Measurements from ENCODE around the gene KIF26B.

The KIF26B gene

DNA sequence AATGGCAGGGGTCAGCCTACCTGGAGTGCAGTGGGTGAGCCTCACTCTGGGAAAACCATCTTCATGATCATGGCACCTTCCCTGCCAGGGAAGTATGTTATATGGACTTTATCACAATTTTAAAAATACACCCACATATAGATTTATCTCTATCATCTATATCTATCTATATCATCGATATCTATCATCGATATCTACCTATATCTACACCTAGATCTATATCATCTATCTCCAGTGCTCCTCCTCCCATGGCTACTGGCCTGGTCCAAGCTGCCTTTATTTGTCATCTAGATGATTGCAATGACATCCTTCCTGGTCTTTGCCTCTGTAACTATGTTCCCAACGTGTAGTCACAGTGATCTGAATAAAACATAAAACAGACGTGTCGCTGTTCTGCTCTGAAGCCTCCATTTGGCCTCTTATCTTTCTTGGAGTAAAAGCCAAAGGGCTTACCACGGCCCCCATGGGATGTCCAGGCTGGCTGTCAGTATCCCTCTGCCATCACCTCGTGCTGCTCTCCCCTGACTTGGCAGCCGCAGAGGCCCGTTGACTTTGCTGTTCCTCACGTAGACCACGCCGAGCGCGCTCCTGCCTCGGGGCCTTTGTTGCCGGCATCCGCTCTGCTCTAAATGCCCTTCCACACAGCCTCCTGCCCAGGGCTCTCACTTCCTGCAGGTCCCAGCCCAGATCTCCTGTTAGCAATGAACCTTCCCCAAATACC, 20.6 kb upstream of the KIF26B start:
- no peak for DNase-seq

DNA sequence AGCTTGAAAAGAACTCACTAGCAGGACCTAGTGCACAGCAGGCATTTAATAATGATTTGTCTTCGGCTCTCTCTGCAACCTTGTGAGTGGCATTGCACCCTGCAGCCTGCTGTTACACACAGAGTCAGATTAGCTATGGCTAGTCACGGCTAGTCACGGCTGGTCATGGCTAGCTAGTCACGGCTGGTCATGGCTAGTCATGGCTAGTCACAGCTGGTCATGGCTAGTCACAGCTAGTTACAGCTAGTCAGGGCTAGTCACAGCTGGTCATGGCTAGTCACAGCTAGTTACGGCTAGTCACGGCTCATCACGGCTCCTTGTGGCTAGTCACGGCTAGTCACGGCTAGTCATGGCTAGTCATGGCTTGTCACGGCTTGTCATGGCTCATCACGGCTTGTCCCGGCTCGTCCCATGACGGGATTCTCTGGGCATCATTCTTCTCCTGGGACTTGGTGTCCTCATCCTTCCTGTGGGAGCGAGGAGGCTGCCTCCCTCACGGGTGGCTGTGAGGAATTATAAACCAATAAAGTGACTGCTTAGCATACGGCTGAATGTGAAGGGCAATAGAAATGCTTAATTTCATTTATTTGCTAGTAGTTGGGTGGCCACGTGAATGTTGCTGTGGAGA, 12.5 kb upstream of the KIF26B start:
- no peak for DNase-seq

DNA sequence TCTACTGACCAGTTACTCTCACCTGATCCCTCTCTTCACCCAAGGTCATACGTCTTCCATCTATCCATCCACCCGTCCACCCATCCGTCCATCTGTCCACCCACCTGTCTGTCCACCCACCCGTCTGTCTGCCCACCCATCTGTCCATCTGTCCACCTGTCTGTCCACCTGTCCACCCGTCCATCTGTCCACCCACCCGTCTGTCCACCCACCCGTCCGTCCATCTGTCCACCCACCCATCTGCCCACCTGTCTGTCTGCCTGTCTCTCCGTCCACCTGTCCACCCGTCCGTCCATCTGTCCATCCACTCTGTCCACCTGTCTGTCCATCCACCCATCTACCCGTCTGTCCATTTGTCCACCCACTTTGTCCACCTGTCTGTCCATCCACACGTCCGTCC, 11.8 kb upstream of the KIF26B start:
- DNase-seq = no peak

DNA sequence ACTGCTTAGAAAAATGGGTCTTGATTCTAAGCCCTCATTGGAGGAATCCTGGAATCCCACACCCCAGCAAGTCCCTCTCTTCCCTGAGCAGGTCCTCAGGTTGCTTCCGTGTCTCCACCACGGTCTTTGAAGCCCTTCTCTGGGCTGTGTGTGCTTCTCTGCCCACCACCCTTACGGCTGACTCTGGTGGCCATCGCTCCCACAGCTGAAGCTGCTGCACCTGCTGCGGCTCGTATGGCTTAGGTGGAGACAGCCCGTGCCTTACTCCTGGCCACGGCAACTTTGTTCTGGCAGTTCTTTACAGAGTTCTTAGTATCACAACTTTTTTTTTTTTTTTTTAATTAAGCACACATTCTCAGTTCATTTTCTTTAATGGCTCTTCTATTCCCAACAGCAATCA, 10.9 kb upstream of the KIF26B start:
- DNase-seq = no peak

DNA sequence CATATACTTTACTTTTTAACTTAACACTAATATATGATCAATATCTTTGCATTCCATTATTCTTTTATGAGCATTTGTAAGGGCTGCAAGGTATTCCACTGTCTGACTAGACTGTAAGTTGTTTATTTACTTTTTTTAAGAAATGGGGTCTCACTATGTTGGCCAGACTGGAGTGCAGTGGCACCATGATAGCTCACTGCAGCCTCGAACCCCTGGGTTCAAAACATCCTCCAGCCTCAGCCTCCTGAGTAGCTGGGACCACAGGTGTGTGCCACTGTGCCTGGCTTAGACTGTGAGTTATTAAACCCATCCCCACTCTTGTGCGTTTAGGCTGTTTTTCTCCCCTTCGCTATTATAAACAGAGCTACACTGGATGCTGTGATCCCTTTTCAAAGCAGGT, 6.7 kb upstream of the KIF26B start:
- no peak for DNase-seq

DNA sequence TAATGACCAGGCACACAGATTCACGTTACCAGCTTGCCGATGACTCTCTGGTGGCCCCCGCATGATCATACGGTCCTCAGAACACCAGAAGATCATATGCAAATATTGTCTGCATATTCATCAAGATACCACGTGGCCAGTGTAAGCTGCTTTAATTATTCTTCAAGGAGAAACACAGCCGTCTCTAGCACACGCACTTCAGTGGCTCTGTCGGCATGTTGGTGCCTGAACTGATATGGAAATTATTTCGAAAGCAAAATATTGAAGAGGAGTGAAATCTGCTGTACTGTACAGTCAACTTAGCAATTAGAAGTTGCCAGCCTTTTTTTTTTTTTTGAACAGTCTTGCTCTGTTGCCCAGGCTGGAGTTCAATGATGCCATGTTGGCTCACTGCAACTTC, 5.9 kb upstream of the KIF26B start:
- DNase-seq = no peak

DNA sequence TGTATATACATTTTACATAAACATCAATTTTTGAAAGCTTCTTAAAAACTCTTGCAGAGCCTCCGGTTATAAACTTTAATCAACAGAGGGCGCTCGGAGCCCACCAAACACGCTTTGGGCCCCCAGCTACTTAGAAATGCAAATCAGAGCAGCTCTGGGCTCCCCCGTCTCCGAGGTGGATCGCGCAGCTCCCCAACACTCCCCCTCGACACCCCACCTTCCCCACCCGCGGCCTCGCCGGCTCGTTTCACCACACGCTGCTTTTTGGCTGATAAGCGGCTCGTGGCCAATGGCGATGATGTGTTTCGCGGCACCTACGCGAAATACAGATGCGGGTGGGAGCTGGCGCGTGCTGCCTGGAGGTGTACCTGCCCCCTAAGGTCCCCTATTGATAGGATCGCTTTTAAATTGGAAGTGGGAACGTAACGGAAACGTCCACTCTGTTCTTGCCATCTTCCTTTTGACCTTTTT, 1.7 kb upstream of the KIF26B start:
- peak; percentile 70 for DNase-seq

DNA sequence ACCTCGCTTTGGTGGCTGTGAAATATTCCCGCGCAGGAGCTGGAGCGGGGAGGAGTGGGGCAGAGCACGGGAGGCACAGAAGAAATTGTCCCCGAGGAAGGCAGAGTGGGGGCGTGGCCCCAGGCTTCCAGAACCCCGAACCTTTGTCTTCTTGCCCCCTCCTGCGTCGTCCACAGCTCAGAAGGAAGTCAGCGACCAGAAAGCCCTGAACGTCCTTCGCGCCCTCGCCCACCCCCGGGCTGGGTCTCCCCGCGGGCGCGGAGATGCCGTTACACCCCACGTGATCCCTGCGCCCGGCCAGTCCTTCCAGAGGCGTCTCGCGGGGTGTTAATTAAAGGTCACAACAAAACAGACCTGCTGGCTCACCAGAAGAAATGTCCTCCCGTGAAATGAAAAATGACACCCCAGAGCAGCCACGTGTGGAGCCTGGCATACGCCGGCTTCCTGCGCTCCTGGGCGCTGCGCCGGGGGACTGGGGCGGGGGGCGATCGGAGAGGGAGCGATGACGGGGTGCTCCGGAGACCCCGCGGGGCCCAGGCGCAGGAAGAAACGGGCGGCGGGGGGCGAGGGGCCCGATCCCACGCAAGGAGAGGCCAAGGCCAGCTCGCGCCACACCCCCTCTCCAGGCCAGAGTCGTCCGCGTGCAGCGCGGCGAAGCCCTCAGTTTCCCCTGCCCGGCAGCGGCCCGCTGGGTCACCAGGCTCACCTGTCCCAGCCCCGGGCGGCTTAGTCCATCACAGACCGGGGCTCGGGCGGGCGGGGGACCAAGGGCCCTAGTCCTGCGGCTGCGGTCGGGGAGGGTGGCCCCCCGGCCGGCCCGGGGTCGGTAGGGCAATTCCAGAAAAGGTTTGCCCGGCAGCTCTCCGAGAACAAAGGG, 995 bp upstream of the KIF26B start:
- no peak for DNase-seq

DNA sequence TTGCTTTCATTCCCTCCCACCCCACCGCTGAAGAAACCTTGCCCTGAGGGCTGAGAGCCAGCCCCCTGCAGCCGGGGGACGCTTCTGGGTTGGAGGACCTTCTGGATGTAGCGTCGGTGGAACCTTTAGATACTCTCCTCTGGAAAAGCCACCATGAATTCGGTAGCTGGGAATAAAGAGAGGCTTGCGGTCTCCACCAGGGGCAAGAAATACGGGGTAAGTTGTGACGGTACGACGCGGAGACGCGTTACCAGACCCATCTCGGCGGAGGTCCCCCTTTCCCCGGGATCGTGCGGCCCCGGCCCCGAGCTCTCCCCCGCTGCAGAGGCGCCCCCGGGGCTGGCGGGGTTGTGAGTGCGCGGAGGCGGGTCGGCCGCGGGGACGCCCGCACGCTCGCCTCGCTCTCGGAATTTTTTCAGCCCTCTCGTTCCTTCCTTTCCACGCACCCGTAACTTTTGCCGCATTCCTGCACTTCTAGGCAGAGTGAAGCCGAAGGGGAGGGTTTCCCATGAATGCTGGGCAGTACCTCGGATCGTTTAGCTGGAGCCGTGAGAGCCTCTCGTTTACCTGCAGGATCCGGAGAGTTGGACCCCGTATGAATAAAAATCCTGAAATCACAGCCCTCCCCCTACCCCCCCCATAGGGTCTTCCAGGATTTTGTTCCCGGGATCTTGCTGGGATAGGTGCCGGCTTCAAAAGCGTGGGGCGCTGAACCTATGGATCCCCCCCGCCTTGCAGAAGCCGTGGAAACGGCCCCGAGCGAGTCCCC, 671 bp downstream of the KIF26B start:
- DNase-seq = no peak

DNA sequence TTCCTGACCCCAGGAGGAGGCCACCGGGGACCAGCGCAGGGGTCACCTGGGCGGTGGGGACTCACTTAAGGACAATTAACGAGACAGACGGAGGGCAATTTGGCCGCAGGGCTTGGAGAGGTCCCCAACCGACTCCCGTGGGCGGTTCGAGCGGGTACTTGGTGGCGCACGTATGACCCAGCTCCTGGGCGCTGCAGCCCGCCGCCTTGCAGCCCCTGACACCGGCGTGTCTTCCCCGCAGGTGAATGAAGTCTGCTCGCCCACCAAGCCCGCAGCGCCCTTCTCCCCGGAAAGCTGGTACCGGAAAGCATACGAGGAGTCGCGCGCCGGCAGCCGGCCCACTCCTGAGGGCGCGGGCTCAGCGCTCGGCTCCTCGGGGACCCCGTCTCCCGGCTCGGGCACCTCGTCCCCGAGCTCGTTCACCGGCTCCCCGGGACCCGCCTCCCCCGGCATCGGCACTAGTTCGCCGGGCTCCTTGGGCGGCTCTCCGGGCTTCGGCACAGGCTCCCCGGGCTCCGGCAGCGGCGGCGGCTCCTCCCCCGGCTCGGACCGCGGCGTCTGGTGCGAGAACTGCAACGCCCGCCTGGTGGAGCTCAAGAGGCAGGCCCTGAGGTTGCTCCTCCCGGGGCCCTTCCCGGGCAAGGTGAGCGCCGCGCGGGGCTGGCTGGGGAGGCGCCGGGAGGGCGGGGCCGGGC, 1.4 kb downstream of the KIF26B start:
- DNase-seq = peak; percentile 76

DNA sequence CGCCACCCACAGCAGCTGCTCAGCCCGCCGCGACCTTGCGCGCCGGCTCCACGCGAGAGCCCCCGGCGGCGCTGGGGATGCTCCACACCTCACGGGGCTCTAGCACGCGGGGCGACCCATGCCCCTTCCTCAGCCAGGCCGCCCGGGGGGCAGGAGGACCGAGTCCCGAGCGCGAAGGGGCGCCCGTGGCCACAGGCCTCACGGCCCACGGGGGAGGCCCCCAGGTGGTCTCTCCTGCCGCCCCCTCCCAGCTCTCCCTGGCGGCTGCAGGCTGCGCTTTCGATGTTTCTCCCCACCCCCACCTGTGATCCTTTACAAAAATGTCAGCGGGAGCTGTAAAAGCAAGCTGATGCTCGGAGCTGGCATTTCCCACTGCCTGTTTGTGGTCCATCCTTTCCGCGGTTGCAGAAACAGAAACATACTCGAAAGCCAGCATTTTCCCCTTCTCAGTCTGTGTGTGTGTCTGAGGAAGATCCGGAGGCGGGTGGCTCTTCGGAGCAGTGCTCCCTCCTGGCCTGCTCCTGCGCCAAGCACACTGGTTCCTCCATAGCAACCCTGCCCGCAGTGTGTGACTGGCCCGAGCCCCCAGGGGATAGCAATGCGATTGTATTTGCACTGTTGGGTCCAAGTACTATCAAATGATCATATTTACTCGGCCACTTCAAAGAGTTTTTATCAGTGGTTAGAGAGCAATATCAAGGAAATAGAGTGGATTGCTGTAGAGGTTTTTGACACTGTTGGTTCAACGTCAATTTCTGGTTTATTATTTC, 2.1 kb downstream of the KIF26B start:
- DNase-seq = no peak

DNA sequence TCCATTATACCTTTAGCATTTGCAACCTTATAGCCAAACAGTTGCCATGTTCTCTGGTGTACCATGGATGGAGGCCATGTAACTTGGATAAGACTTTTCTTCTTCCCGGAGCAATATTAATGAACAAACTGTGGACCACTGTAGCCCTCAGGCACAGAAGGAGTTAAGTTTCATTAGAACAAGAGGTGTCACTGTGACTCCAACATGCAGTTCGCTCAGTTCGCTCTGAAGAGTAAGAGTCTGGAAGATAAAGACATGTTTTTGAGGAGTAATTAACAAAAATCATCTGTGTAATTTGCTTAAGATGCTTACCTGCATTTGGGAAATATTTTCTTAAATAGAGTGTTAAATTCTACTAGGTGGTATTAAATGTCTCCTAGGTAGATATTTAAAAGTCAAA, 4.1 kb downstream of the KIF26B start:
- DNase-seq = no peak

DNA sequence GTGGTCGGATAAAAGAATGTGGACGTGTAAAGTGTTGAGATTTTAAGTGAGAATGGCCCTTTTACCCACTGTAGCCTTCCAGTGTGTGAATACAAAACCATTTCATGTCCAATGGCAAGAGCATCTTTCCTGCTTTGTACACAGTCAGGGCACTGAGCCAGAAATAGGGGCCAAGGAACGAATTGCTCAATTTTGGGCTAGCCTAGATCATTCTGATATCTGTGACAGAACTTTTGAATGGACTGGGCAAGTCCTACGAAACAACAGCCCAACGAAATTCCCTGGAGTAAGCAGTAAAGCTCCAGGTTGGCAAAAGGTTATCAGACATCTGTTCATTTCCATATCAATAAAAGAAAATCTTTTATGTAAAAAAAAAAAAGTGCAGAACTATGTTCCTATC, 5.5 kb downstream of the KIF26B start:
- DNase-seq = no peak

DNA sequence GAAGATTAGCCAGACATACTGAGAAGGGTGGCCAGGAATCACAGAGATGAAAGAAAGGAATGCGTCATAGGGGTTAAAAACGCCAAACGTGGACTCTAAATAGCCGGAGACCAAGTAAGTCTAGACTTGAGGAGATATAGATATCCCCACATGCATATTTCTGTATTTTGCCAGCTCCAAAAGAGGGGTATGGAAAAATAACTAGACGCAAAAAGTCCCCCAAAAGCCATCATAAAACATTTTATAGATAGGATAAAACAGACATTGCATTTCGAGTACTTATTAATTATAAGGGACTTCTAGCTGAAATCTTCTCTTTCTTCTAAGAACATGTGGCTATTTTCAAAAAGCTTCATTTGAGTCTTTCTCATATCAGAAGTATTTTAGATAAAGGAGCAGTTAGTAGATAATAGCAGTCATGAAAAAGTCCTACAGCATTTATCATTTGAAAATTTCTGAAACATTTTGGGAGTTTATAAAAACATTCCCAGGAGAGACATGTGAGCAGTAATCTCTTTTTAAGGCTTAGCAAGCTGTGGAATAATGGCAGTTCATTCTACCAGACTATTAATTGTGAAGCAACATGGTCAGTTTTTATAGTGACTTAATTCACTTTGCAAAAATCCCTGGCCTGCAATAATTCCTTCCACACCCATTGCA, 6.1 kb downstream of the KIF26B start:
- DNase-seq = no peak

DNA sequence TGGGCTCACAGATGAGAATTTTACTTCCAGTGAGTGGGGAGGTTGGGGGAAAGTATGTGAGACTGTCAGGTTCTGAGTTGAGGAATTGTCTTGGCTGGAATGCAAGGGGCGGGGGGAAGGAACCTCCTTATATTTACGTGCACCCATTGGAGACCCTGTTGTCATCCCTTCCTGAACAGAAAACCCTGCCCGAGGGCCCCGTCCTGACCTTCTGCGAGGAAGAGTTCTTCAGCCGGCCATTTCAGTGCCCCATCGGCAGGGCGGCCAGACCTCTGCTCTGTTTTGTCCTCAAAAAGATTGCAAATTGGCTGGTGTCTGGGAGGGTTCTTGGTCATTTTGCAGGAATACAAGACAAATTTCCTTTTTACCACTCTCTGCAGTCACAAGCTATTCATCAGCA, 7.1 kb downstream of the KIF26B start:
- no peak for DNase-seq

DNA sequence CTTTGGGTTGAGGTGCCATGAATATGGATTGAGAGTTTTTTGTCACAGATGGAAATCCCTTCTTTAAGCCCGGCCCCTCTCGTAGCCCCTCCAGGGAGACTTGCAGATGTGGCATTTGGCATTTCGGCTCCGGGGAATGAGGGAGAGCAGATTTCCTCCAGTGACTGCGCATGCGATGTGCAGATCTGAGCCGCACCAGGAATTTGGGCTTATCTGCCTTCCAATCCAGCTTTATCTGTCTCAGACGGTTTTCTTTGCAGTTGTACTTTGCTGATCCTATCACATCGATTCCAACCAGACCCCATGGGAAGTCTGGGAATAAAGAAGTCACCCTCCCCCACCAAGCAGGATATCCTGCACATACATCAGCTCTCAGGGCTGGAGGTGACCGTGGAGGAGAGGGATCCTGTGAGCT, 11.7 kb downstream of the KIF26B start:
- DNase-seq = no peak

DNA sequence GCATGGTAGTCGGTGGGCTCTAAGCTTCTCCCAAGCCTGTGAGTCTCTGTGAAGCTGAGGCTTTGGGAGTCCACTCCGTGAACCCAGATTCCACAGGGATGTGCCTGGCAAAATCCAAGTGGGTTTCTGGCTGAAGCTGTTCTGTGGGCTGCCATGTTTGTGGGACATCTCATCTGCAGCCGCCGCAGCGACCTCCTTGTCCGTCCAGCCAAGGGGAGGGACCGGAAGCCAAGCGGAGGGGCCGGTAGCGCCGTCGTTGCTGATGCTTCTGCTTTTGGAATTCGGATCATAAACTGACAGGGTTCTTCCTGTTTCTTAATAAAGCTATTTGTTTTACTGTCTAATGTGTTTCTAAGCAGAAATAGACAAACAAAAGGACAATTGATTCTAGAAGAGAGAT, 13.3 kb downstream of the KIF26B start:
- no peak for DNase-seq

DNA sequence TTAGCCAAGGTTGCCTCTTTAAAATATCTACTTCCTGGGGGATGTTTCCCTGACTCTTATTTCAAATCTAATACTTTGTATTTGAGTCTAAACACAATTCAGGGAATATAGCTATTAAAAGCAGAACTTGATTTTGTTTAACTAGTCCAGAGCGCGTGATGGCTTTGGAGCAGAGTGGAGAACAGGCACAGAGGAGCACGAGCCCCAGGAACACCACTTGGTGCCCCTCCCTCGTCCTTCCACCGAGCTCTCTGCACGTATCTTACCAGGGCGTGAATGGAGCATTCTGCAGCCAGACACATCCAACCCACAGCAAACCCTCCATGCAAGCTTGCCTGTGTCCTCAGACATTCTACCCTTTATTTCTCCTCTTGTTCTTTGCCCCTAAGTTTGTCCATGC, 14.1 kb downstream of the KIF26B start:
- no peak for DNase-seq

DNA sequence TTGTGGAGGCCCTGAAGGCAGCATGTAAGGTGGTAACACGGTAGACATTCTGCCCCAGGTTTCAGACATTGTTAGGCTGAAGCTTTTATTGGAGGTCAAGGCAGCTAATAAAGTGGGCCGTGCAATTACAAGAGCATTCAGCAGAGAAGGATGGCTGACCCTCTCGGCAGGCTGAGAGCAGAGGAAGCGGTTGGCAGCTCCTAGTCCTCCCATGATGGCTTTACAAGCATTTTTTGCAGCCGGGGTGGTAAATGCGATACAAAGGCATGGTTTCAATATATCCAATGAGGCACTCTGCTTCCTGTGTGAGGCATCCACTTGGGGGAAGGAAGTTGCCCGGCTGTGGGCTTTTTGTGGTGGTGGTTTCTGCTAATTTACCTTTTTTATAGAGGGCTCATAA, 14.6 kb downstream of the KIF26B start:
- no peak for DNase-seq

DNA sequence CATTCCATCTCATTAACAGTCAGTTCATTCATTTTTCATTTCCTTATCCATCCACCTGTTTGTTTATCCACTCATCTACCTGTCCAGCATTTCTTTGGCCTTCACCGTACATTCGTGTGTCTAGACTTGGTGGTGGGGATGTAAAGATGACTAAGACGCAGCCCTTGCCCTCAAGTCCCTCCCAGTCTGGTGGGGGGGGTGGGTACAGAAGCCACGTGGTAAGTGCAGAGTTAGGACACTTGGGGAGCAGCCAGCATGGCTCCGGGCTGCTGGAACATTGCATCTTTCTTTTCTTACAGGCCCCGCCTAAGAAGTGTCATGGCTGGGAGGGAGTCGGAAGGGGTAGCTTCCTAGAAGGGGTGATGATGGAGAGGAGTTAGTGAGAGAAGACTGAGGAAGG, 17.2 kb downstream of the KIF26B start:
- DNase-seq = no peak

DNA sequence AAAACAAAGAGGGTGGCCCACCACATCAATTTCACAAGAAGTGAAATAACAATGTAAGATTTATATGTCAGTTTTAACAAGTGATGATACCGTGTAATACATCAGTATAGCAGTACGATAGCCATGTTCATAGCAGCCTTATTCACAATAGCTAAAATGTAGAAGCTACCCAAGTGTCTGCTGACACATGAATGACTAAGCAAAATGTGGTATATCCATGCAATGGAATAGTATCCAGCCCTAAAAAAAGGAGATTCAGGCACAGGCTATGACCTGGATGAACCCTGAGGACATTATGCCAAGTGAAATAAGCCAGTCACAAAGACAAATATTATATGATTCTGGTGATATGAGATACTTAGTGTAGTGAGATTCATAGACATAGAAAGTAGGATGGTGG, 18.0 kb downstream of the KIF26B start:
- DNase-seq = no peak

Data from stimulated activated CD4-positive, alpha-beta T cell treated with anti-CD3 and anti-CD28 coated beads, Interleukin-4, amount 100 ng/mL, for 24 hours (primary cell).